A549 (cell line): Measurements from ENCODE around the gene TMEM117. TPM values are rescaled to one million over a fixed set of nuclear protein-coding genes. Genes with fewer than 3 reads are reported as not detected.

Experiments
- ATAC-seq, 2 experiments: fragments of 200-7000 bp in 1 of 2; fragments of >200 bp in 1 of 2; cut with Nextera tagmentation in 1 of 2; cut with Tn5 transposase in 1 of 2; 3 replicates each; pipeline versions ENCODE4 v1.8.0 to v1.9.1; 2018 to 2020; ENCODE audit warnings: mild to moderate bottlenecking in 1 of 2, moderate library complexity in 1 of 2
- CTCF ChIA-PET: fragments of 300-600 bp; sonication (Branson Sonifier 250); formaldehyde crosslinking; extraction: SDS; loops from one replicate; lab custom pipeline; 2021; ENCODE audit warnings: antibody characterized with exemption, inconsistent platforms; lab: Yijun Ruan, JAX
- POLR2A ChIA-PET: fragments of 350-600 bp; formaldehyde crosslinking; extraction: SDS; loops from one replicate; lab custom pipeline; 2021; ENCODE audit warnings: antibody characterized with exemption, inconsistent platforms; lab: Yijun Ruan, JAX
- DNase-seq, 2 experiments: peaks; one replicate each; pipeline versions ENCODE4 v3.0.0 to v3.0.0-alpha.2; 2011 to 2016; ENCODE audit warnings: low read depth in 1 of 2, low spot score in 1 of 2
- FAIRE-seq: peaks from 2 replicates; lab custom pipeline; 2011; peaks lifted over from hg19 to GRCh38; lab: Jason Lieb, UNC
- H3K27ac ChIP-seq, 2 experiments: fragments of >200 bp; sonication (Bioruptor Twin); formaldehyde crosslinking; 3 replicates each; pipeline ENCODE4 v1.5.1; 2016 to 2017
- H3K4me1 ChIP-seq: fragments of >200 bp; sonication (Bioruptor Twin); formaldehyde crosslinking; 3 replicates; pipeline ENCODE4 v1.6.1; 2016
- H3K4me2 ChIP-seq: fragments of >200 bp; sonication (Bioruptor Twin); formaldehyde crosslinking; 3 replicates; pipeline ENCODE4 v1.6.1; 2016
- H3K4me3 ChIP-seq: fragments of >200 bp; sonication (Bioruptor Twin); formaldehyde crosslinking; 3 replicates; pipeline ENCODE4 v1.5.1; 2016
- H3K9me3 ChIP-seq: fragments of >200 bp; sonication (Bioruptor Twin); formaldehyde crosslinking; 3 replicates; pipeline ENCODE4 v1.6.1; 2016
- BCL3 ChIP-seq: fragments of >200 bp; sonication (Bioruptor Twin); formaldehyde crosslinking; IDR thresholded peaks from 3 replicates; pipeline ENCODE4 v1.6.1; 2016
- BHLHE40 ChIP-seq: IDR thresholded peaks from 2 replicates; pipeline ENCODE4 v1.6.1; 2012; ENCODE audit warnings: low read depth, low read length, inconsistent platforms
- CHD2 ChIP-seq: fragments of 150-350 bp; IDR thresholded peaks from 2 replicates; pipeline ENCODE4 v1.6.1; 2014; ENCODE audit warnings: low read length; ENCODE audit not compliant: partially characterized antibody
- EHF ChIP-seq: fragments of 250-450 bp; sonication (Bioruptor Pico); IDR thresholded peaks from 2 replicates; pipeline ENCODE4 v1.5.0; 2020; ENCODE audit warnings: mild to moderate bottlenecking
- EHMT2 ChIP-seq: fragments of 200-600 bp; sonication (generic); IDR thresholded peaks from 2 replicates; pipeline ENCODE4 v1.6.1; 2016; ENCODE audit warnings: antibody characterized with exemption, low read depth, mild to moderate bottlenecking, moderate library complexity
- FOSL2 ChIP-seq, 2 experiments: fragments of 450-650 bp in 1 of 2; fragments of >200 bp in 1 of 2; sonication (Bioruptor Twin) in 1 of 2; formaldehyde crosslinking; IDR thresholded peaks; 2 replicates each; pipeline versions ENCODE4 v1.5.0 to v1.6.1; 2016 to 2020; ENCODE audit warnings: mild to moderate bottlenecking in 1 of 2, moderate library complexity in 1 of 2
- GATA3 ChIP-seq: IDR thresholded peaks from 2 replicates; pipeline ENCODE4 v1.6.1; 2012; ENCODE audit warnings: borderline replicate concordance
- HDAC2 ChIP-seq: fragments of 200-600 bp; sonication (generic); IDR thresholded peaks from 2 replicates; pipeline ENCODE4 v1.6.1; 2016
- HES2 ChIP-seq: fragments of >200 bp; sonication (Bioruptor Twin); formaldehyde crosslinking; IDR thresholded peaks from 2 replicates; pipeline ENCODE4 v1.6.1; 2016
- HMGXB4 ChIP-seq: fragments of 250-450 bp; sonication (Bioruptor Pico); IDR thresholded peaks from 2 replicates; pipeline ENCODE4 v1.5.0; 2021; ENCODE audit warnings: mild to moderate bottlenecking, moderate library complexity, borderline replicate concordance
- HOXA7 ChIP-seq: fragments of 250-450 bp; sonication (Bioruptor Pico); IDR thresholded peaks from 2 replicates; pipeline ENCODE4 v1.5.0; 2020; ENCODE audit warnings: mild to moderate bottlenecking, moderate library complexity
- HOXB13 ChIP-seq: fragments of 250-450 bp; sonication (Bioruptor Pico); IDR thresholded peaks from 2 replicates; pipeline ENCODE4 v1.5.0; 2020; ENCODE audit warnings: low read depth, mild to moderate bottlenecking, moderate library complexity
- JUNB ChIP-seq: fragments of >200 bp; sonication (Bioruptor Twin); formaldehyde crosslinking; IDR thresholded peaks from 2 replicates; pipeline ENCODE4 v1.6.1; 2016
- KDM1A ChIP-seq: fragments of 200-600 bp; sonication (generic); IDR thresholded peaks from 2 replicates; pipeline ENCODE4 v1.6.1; 2016; ENCODE audit warnings: low read depth, mild to moderate bottlenecking
- KDM5A ChIP-seq: fragments of 200-600 bp; sonication (generic); IDR thresholded peaks from 2 replicates; pipeline ENCODE4 v1.6.1; 2016; ENCODE audit warnings: antibody characterized with exemption, mild to moderate bottlenecking
- MAFK ChIP-seq: fragments of 450-650 bp; IDR thresholded peaks from 2 replicates; pipeline ENCODE4 v1.6.1; 2014; ENCODE audit not compliant: partially characterized antibody
- MAZ ChIP-seq: fragments of 150-350 bp; IDR thresholded peaks from 2 replicates; pipeline ENCODE4 v1.6.1; 2014; ENCODE audit warnings: antibody characterized with exemption, low read depth, low read length, borderline replicate concordance
- NPAS2 ChIP-seq: fragments of 250-450 bp; sonication (Bioruptor Pico); IDR thresholded peaks from 2 replicates; pipeline ENCODE4 v1.8.0; 2022; ENCODE audit warnings: mild to moderate bottlenecking, moderate library complexity, borderline replicate concordance
- NR3C1 ChIP-seq: fragments of >200 bp; sonication (Bioruptor Twin); formaldehyde crosslinking; IDR thresholded peaks from 3 replicates; pipeline ENCODE4 v1.6.1; 2017
- PBX3 ChIP-seq: IDR thresholded peaks from 2 replicates; pipeline ENCODE4 v1.6.1; 2012
- PHF8 ChIP-seq: fragments of 200-600 bp; sonication (generic); IDR thresholded peaks from 2 replicates; pipeline ENCODE4 v1.6.1; 2016; ENCODE audit warnings: low read depth, mild to moderate bottlenecking, antibody characterized with exemption, moderate library complexity, borderline replicate concordance
- POLR2A ChIP-seq: IDR thresholded peaks from 2 replicates; pipeline ENCODE4 v1.6.1; 2012; ENCODE audit warnings: mild to moderate bottlenecking, low read length
- POLR2AphosphoS2 ChIP-seq: conservative IDR thresholded peaks from 2 replicates; pipeline ENCODE4 v1.6.1; 2012; ENCODE audit warnings: low read length, improper control_type of control experiment, inconsistent platforms
- RARB ChIP-seq: fragments of 250-450 bp; sonication (Bioruptor Pico); IDR thresholded peaks from 2 replicates; pipeline ENCODE4 v1.8.0; 2021; ENCODE audit warnings: mild to moderate bottlenecking, moderate library complexity
- RCOR1 ChIP-seq: fragments of 150-350 bp; IDR thresholded peaks from 2 replicates; pipeline ENCODE4 v1.6.1; 2014; ENCODE audit warnings: antibody characterized with exemption, low read length, low read depth
- SMC3 ChIP-seq: fragments of >200 bp; sonication (Bioruptor Twin); formaldehyde crosslinking; IDR thresholded peaks from 3 replicates; pipeline ENCODE4 v1.6.1; 2018; ENCODE audit warnings: inconsistent platforms
- ZC3H11A ChIP-seq: fragments of 450-650 bp; IDR thresholded peaks from 2 replicates; pipeline ENCODE4 v1.6.1; 2014; ENCODE audit warnings: antibody characterized with exemption, mild to moderate bottlenecking
- ZFP36 ChIP-seq: fragments of 450-650 bp; IDR thresholded peaks from 2 replicates; pipeline ENCODE4 v1.6.1; 2014; ENCODE audit warnings: borderline replicate concordance; ENCODE audit not compliant: partially characterized antibody
- ZNF302 ChIP-seq: fragments of 250-450 bp; sonication (Bioruptor Pico); IDR thresholded peaks from 2 replicates; pipeline ENCODE4 v1.9.0; 2021; ENCODE audit warnings: inconsistent platforms, mild to moderate bottlenecking, moderate library complexity
- WGBS: methylation state at CpG from one replicate; pipeline ENCODE4 v1.1.6; 2017; ENCODE audit errors: missing lambda C conversion rate; 5-methylcytosine and 5-hydroxymethylcytosine counted together
- polyA plus RNA-seq, 4 experiments: library from polyadenylated mRNA; depleted of rRNA in 3 of 4; stranded (reverse); fragments of >200 nt; fragmentation: RNase III in 1 of 4; extraction: RNeasy Plus Mini Kit Qiagen cat#74134 plus additional on column Dnase treatment in 1 of 4; gene quantifications; 2 replicates in 3 of 4; 3 replicates in 1 of 4; pipeline ENCODE4 v1.2.3, GENCODE V29; 2011 to 2017

The TMEM117 gene
- polyA plus RNA-seq, 2 of the 4 experiments (the other 2 are of a cell fraction): 2.1 to 4.6 TPM

- CTCF ChIA-PET: no interaction called here
- no peak overlapping the region for H3K4me2 ChIP-seq
These were observed 82.0 kb downstream of the TMEM117 start for GRCh38 chr12:43917896-43918295.

GRCh38 chr12:43921666-43922337 is 85.9 kb downstream of the TMEM117 start:
- ChIA-PET CTCF (no interaction called here), POLR2A (no interaction called here)
- H3K4me1 ChIP-seq: no peaks in the 10 kb centered on the region
- no peaks in the 10 kb centered on the region for H3K9me3 ChIP-seq
- DNase-seq (no peak), FAIRE-seq (no peak), ATAC-seq (no peak)
- H3K27ac ChIP-seq: no peak overlapping the region
- no peak overlapping the region for H3K4me3 ChIP-seq
- WGBS: 62% methylated on average over 3 of the region's 3 CpGs
- H3K4me2 ChIP-seq: no peak overlapping the region
- TF ChIP-seq SMC3 (no peak), MAFK (no peak), CHD2 (no peak), KDM1A (no peak), BCL3 (no peak), HMGXB4 (CRISPR knock-in tag) (no peak), EHMT2 (no peak), ZC3H11A (no peak), JUNB (no peak), NPAS2 (CRISPR knock-in tag) (no peak), HDAC2 (no peak), HOXB13 (no peak), RARB (no peak), NR3C1 (no peak), BHLHE40 (no peak), ZNF302 (CRISPR knock-in tag) (no peak), KDM5A (no peak), RCOR1 (no peak), EHF (CRISPR knock-in tag) (no peak), MAZ (no peak)

More at GRCh38 chr12:43917896-43918295, 82.0 kb downstream of the TMEM117 start:
- Histone ChIP-seq H3K9me3 (no peaks in the 10 kb centered on the region), H3K27ac (no peak overlapping the region), H3K4me3 (no peak overlapping the region), H3K4me1 (no peaks in the 10 kb centered on the region)
- POLR2A ChIA-PET: no interaction called here
- ATAC-seq (no peak), FAIRE-seq (no peak), DNase-seq (no peak)
- TF ChIP-seq POLR2AphosphoS2 (no peak), POLR2A (no peak), GATA3 (no peak), ZFP36 (no peak), MAFK (no peak), HES2 (no peak), FOSL2 (IDR thresholded peaks at IDR 0.05) (no peak), FOSL2 (CRISPR knock-in tag; IDR thresholded peaks at IDR 0.05) (no peak), PHF8 (no peak), HOXA7 (CRISPR knock-in tag) (no peak), SMC3 (no peak), PBX3 (no peak)
- 33% methylated on average over 2 of the region's 2 CpGs for WGBS
